Measurements from ENCODE around the gene PLPP2.

- TF ChIP-seq CTCF (IDR thresholded peaks at IDR 0.05; ENCODE audit: low read depth, low read length, poor library complexity, severe bottlenecking) (no peak), EZH2phosphoT487 (IDR thresholded peaks at IDR 0.05; ENCODE audit: borderline replicate concordance, low read length) (no peak)
These were observed 36.3 kb upstream of the PLPP2 start for GRCh38 chr19:327291-328024.
